Umbilical cord (tissue), 2 donors: ENCODE results near the gene ARL5C. TPM values are rescaled to one million over a fixed set of nuclear protein-coding genes. Genes with fewer than 3 reads are reported as not detected.
"Not testable (repeated sequence)": the region's sequence is repeated elsewhere in the genome, so short reads cannot be mapped to it uniquely, and the experiment has no call there.

Experiments
- DNase-seq: peaks from one replicate; pipeline ENCODE4 v3.0.0-alpha.2; 2015; ENCODE audit warnings: low spot score
- total RNA-seq: library from RNA; depleted of rRNA; stranded (reverse); fragments of >200 nt; gene quantifications from one replicate; pipeline ENCODE4 v1.2.3, GENCODE V29; 2014; ENCODE audit warnings: low replicate concordance; ENCODE audit not compliant: insufficient read depth

The ARL5C gene
- total RNA-seq, 1 donor from 2014 or later, result 2.6 TPM

- DNase-seq, result no peak
These were observed 23.9 kb downstream of the ARL5C start for GRCh38 chr17:39141915-39142664.

DNA sequence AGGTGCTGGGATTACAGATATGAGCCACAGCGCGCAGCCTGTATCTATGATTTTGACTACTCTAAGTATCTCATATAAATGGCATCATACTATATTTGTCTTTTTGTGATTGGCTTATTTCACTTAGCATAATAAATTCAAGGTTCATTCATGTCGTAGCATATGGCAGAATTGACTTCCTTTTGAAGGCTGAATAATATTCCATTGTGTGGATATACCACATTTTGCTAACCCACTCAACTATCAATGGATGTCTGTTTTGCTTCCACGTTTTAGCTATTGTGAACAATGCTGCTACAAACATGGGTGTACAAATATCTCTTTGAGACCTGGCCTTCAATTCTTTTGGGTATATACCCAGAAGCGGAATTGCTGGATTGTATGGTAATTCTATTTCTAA is 24.7 kb downstream of the ARL5C start:
- DNase-seq, result no peak

DNA sequence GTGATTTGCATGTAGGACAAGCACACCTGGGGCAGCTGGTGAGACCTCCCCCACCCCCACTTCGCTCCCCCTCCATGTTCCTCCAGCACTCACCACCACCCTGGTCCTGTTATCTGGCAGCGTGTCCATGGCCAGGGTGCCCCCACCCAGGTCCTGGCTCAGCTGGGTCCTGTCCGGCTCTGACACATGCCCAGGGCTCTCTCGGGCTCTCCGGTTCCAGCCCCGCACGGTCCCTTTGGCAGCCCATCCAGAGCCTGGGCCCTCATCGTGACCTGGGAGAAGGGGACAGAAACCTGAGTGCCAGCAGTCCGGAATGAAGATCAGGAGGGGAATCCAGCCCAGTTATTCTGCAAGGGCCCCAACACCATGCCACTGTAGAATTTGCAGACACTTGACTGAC is 26.4 kb downstream of the ARL5C start:
- no peak for DNase-seq

- peak; percentile 30 for DNase-seq
These were observed 26.8 kb downstream of the ARL5C start for GRCh38 chr17:39139161-39139511.

GRCh38 chr17:39138431-39139160 is 27.4 kb downstream of the ARL5C start:
- no peak for DNase-seq

DNA sequence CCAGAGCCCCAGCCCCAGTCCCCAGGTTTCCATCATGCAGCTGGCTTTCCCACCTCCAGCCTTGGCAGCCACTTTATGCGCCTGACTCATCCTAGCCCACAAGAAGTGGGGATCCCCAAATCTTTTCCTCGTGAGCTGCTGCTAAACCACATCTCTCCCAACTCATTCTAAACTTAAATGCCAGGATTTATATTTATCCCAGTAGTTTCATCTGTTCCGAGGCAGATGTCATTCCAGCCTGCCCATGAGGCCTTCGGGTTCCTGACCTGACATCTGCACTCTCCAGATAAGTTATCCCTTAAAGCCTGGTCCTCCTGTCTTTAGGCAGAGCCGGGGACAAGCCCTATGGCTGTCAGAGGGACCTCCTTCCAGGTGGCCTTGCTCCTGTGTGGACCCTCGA is 31.1 kb downstream of the ARL5C start:
- peak; percentile 68 for DNase-seq

GRCh38 chr17:39132192-39132610 is 33.8 kb downstream of the ARL5C start:
- DNase-seq, result peak; percentile 48

DNA sequence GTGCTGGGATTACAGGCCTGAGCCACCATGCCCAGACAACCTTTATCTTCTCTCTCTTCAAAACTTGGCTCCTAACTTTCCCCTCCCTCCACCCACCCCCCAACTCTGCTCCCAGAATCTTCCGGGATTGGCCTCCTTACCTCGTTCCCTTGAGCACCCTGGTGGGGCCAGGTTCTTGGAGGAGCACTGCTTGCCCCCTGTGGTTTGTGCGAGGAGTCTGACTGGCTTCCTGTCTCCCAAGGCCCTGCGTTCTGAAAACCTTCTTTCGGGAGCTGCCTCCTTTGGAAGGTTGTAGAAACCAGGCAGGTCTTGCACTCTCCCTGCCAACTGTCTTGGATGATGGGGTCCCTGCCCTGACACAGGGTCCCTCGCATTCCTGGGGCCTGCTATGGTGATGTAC is 34.3 kb downstream of the ARL5C start:
- no peak for DNase-seq

GRCh38 chr17:39130205-39130604 is 35.8 kb downstream of the ARL5C start:
- DNase-seq, result no peak

GRCh38 chr17:39129544-39129943 is 36.4 kb downstream of the ARL5C start:
- DNase-seq, result not testable (repeated sequence)

- DNase-seq, result no peak
These were observed 39.5 kb downstream of the ARL5C start for GRCh38 chr17:39126436-39126835.

DNA sequence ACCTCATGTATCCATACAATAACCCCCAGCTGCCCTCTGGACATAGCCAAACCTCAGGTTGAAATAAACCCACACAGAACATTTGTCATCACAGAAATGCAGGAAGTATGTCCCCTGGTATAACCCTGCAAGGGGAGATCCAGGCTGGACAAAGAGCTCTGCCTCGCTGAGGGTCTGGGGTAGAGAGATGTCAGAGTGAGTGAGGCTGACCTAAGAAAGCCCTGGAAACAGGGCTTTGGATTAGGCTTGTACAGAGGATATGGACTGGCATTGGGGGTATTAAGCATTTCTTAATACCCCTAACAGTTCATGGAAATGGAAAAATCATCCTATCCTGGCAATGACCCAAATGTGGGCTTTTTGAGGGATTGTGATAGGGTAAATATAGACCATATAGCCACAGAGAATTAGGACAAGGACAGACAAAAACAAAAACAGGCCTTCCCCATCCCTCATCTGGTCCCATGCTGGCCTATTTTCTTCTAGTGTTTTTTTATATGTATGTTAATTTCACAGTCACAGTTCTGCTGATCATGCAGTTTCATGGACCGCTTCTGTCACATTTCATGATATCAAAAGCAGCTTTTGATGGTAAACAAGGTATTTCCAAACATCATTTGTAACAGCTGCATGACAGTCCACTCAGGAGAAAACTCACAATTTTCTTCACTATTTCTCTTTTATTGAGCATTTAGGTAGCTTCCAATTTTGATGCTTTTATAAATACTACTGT is 40.7 kb downstream of the ARL5C start:
- no peak for DNase-seq

DNA sequence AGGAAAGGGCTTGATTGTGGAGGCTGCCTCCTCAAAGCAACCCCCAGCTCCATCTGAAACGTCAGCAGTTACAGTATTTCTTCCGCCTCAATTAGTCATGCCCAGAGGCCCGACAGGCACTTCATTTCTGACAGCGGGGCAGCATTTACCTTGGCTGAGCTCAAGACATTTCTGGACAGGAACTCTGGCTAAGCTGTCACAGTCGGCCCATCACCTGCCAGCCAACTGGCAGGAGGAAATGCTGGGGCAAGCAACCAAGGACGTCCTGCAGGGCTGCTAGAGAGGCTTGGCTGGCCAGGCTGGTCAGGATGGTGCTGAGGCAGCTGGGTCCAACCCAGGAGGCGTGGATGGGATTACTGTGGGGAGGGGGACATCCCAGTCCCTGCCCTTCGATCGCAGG is 42.3 kb downstream of the ARL5C start:
- DNase-seq, result no peak

DNA sequence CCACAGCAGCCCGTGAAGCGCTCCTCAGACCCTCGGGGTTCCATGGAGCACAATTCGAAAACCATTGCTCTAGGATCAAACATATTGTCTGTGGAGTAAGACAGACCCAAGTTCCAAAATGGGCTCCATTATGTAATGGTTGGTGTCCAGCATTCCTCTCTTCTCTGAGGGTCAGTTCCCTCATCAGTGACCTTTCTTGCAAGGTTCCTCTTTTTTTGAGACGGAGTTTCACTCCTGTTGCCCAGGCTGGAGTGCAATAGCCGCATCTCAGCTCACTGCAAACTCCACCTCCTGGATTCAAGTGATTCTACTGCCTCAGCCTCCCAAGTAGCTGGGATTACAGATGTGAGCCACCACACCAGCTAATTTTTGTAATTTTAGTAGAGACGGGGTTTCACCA is 43.0 kb downstream of the ARL5C start:
- no peak for DNase-seq

- not testable (repeated sequence) for DNase-seq
These were observed 44.0 kb downstream of the ARL5C start for GRCh38 chr17:39121919-39122318.

DNA sequence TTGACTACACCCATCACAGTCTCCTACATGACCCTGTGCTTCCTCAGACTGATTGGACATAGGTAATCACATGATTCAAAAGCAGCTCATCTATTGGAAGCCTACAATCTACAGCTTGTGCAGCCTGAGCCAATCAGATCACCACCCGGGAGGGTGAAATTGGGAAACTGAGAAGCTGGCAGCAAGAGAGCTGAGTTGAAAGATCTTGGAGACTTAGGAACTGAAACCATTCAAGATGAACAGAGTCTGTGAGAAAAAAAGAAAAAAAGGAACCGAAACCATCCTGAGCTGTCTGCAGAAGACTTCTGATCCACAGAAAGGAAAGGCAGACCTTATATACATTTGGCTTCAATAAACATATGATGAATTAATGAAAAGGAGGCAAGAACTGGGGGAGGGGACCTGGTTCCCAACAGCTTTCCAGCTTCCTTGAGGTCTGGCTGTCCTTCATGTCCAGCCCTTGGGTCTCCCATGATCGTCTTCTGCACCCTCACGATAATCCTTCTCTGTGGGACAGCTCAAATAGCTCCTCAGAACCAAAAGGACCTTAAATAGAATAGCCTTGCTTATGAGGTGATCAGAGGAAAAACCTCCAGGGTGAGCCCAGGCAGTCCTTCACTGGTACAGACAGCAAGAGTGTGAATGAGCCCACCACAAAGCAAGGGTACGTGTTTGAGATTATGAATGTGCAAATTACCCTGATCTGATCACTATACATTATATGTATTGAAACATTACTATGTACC is 47.1 kb downstream of the ARL5C start:
- peak; percentile 39 for DNase-seq

GRCh38 chr17:39116224-39116623 is 49.7 kb downstream of the ARL5C start:
- DNase-seq, result no peak

GRCh38 chr17:39115135-39115534 is 50.8 kb downstream of the ARL5C start:
- peak; percentile 75 for DNase-seq

DNA sequence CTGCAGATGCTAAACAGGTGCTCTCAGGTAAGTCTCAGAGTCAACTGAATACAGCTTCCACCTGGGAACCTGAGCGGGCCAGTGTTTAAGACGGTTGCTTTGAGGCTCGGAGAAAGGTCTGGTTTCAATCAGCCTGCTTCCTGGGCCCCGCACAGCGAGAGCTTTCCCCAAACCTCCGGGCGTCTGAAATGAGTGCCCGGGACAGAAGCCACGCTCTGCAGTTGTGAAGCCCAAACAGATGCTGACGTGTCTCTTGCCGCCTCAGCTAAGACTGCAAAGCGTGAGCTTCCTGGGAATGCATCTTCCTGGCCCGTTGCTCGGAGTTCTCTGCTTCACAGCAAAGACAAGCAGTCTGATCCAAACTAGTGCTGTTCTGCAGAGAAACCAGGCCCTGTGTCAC is 51.2 kb downstream of the ARL5C start:
- DNase-seq, result peak; percentile 73

- no peak for DNase-seq
These were observed 52.1 kb downstream of the ARL5C start for GRCh38 chr17:39113871-39114270.

DNA sequence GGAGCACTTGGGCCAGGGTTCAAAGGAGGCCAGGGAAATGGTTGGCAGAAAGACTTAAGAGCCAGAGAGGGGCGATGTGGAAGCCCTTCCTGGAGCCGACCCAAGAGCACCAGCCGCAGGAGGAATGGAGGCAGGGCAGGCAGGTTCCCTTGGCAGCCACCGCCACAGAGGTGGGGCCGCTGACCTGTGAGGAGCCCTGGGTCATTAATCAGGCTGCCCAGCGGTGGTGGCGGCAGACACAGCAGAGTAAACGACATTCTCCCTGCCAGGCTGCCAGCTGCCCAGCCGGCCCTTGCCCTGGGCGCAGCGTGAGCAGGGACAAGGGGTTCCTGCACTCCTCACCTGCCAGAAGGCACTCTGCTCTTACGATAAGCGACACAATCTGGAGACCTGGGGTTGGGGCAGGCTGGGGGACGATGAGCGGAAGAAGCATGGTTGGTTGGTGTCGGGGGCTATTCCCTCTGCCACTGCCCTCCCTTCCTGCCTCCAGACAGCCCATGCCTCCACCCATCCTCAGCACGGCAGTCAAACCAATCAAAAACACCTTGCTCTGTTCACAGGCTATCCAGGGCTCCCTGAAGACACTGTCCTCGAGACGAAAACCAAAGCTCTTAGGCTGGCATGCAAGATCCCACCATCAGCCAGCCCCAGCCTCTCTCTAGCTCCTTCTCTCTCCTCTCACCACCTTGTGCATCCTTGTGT is 55.4 kb downstream of the ARL5C start:
- no peak for DNase-seq
